HG02610 (cell line): ENCODE measurements around the gene ATP4B.

Experiments used
- ATAC-seq: cut with Tn5 transposase; IDR thresholded peaks from one replicate; pipeline ENCODE4 v1.9.1; 2021; ENCODE audit warnings: mild to moderate bottlenecking, moderate library complexity; ENCODE audit not compliant: unreplicated experiment

The ATP4B gene

DNA sequence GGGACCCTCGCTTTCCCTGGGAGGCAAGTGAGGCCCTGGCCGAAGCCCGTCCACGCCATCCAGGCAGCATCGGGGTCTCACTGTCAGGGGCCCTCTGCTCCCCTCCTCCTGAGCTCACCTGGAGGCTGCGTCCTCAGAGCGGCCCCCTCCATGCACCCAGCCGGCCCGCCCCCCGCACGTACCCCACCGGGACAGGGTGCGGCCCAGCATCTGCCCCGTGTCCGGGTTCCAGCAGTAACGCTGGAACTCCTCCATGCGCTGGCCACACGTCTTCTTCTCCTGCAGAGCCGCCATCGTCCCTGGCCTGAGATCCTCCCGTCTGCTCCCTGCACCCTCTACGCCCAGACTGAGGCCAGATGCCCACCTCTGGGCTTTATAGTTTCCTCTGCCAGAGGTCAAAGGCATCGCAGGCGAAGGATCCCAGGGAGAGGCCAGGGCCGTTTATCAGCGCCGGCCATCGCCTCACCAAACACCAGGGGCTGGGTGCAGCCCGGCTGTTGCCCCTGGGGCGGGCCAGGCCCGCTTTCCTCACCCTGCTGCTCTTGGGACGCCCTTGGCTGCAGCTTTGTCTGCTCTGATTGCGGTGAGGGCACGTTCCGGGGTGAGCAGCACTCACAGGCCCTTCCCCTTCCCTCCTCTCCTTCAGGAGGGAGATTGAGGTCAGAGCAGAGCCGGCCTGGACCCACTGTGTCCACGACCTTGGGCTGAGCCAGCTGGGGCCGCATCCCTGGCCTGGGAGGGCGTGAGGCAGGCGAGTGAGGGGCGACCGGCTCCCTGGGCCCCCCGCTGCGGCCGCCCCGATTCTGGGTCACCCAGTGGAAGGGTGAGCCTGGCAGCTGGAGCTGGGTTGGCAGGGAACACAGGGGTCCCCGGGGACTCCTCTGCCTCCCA, at the start of gene ATP4B:
ATP4B (minus strand) TSS at position 348 of the 891 bp plus-strand sequence; CDS start at position 294, 54 bp downstream.
- no peak for ATAC-seq

DNA sequence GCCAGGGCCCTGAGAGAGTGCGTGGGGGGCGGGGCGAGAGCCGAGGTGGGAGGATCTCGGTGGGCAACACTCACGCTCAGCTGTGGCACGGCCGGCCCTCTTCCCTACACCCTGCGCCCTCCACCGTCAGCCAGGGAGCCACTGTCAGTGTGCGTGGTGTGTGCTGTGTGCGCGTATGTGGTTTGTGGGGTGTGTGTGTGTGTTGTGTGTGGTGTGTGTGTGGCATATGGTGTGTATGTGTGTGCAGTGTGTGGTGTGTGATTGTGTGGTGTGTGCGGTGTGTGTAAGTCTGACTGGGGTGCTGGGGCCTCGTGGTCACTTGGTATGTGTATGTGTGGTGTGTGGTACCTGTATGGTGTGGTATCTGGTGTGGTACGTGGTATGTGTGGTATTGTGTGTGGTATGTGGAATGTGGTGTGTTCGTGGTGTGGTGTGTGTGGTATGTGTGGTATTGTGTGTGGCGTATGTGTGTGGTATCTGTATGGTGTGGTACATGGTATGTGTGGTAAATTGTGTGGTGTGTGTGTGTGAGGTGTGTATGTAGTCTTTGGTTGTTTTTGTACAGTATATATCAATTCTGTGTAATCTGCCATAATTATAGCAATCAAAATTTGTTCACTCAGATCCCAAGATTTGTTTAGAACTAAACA, 14.1 kb upstream of the ATP4B start:
- ATAC-seq: no peak

DNA sequence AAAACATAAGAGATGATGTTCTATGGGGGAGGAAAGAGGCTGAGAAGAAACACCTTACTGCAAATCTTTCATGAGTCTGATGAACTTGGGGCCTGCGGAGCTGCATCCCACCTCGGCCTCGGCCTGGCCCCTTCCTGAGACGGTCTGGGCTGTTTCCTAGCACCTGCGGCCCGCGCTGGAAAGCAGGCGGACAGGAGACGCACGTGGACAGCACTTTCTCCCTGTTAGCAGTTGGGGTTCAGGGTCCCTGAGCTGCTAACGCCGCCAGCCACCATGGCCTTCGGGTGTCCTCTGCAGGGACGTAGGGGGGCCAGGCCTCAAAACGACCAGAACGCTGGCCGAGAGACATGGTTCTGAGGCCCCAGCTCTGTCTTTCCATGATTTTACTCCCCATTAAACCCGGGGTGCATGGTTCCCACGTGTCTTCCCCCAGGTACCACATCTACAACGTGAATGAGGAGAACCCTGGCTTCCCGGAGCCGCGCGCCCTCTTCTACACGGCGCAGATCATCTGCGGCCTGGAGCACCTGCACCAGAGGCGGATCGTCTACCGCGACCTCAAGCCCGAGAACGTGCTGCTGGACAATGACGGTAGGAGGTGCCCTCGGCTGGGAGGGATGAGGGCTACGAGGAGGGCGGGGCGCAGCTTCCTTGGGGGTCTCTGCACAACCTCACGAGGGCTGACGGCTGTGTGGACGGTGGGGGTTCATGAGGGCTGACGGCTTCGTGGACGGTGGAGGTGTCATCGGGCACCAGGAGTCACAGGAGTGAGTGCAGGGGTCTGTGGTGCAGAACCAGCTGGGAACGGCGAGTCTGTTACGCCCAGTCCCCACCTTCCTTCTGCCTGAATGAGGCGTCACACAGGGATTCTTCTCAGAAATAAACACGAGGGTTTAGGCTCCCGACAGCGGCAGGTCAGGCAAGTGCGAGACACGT, 13.3 kb upstream of the ATP4B start:
- ATAC-seq: no peak

DNA sequence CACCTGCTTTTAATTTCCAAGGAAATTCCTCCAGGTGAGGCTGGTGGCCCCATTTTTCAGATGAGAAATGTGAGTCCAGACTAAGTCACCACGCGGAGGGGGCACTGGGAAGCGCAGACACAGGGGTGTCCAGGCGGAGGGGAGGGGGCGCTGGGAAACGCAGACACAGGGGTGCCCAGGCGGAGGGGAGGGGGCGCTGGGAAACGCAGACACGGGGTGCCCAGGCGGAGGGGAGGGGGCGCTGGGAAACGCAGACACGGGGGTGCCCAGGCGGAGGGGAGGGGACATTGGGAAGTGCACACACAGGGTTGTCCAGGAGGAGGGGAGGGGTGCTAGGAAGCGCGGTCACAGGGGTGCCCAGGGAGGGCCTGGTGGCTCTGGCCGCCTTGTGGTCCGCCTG, 12.5 kb upstream of the ATP4B start:
- ATAC-seq: no peak

DNA sequence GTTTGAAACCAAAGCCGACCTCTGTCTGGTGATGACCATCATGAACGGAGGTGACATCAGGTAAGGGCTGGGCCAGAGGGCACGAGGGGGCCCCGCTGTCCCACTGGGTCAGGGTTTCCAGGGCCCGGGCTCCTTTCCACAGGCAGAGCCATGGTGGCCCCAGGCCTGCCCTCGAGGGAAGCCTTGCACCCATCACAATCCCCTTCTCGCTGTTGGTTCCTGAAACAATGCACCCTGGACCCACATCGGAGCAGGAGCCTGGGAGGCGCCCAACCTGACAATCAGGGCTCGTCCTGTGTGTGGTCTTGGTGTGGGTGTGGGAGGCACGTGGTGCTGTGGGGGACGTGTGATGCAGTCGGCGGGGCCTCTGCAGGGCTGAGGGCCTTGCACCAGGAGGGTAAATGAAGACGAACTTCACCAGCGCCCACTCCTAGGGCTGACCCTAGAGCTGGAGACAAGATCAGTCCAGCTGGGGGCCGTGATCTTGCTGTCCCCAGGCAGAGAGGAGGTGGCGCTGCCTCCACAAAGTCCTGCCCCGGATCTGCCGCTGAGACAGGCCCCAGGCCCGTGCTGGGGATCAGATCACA, 11.8 kb upstream of the ATP4B start:
- ATAC-seq: no peak

DNA sequence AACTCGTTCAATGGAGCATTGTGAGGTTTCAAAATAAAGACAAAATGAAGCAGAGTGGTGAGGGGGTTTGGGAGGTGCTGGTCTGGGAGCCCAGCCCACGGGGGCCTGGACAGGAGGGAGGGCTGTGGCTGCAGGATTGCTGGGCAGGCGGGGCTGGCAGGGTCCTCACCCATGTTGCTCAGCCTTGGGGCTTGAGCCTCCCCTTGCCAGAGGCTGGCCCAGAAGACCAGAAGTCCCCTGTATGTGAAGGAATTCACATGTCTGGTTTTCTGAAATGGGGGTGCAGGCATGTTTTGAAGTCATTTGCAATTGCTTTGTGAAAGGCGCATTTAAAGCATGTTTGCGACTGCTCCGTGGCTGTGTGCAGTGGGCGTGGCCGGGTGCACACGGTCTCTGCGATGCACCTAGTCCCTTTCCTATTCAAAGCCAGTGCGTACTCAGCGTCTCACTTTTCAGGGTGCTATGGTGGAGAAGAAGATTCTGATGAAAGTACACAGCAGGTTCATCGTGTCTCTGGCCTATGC, 11.3 kb upstream of the ATP4B start:
- no peak for ATAC-seq

DNA sequence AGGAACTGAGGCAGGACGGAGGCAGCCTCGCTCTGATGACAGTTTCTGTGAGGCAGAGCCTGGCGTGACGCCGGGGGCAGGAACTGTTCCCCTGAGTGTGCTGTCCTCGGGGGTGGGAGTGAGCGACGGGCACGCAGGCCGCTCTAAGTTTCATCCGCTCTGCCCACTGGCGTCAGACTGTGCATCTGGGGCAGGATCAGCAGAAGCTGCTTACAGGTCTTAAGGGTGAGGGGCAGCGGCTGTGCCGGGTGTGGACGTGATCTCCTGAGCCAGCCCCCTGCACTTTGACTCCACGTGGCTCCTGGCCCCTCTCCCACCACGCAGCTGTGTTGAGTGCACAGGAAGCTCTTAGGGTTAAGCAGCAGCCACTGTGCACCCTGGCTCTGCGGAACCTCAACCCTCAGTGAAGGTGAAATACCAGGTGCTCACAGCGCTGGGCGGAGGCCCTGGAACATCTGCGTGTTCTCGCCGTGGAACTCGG, 10.5 kb upstream of the ATP4B start:
- no peak for ATAC-seq

DNA sequence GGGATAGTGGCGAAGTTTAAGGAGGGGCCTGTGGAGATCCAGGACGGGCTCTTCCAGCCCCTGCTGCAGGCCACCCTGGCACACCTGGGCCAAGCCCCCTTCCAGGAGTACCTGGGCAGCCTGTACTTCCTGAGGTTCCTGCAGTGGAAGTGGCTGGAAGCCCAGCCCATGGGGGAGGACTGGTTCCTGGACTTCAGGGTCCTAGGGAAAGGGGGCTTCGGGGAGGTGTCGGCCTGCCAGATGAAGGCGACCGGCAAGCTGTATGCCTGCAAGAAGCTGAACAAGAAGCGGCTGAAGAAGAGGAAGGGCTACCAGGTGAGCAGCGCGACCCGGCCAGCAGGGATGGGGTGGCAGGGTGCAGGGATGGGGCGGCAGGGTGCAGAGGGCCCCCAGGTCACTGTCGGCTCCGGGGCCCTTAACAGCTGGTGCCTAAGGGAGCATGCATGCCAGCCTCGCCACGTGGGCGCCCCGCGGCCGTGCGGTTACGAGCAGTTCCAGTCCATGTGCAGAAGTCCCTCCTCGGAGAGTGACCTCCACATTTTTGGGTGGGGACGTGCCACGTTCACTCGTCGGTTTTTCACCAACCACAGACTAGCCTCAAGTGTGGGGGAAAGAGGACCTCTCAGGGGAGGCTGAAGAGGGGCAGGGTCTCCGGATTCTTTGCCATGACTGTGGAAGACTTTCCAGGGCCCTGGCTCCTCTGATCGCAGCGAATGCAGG, 9.9 kb upstream of the ATP4B start:
- no peak for ATAC-seq

DNA sequence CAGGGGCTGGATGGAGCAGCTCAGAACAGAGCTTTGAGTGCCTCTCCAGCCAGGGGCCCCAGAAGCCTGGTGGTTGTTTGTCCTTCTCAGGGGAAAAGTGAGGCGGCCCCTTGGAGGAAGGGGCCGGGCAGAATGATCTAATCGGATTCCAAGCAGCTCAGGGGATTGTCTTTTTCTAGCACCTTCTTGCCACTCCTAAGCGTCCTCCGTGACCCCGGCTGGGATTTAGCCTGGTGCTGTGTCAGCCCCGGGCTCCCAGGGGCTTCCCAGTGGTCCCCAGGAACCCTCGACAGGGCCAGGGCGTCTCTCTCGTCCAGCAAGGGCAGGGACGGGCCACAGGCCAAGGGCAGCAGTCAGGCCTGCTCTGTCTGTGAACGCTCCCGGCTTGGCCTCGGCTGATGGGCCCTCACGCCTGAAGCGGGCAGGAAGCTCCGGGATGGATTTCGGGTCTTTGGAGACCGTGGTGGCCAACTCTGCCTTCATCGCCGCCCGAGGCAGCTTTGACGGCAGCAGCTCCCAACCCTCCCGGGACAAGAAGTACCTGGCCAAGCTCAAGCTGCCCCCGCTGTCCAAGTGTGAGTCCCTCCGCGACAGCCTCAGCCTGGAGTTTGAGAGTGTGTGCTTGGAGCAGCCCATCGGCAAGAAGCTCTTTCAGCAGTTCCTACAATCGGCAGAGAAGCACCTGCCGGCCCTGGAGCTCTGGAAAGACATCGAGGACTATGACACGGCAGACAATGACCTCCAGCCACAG, 9.1 kb upstream of the ATP4B start, which contains the start of gene GRK1:
GRK1 (plus strand) TSS at position 269 of the 751 bp plus-strand sequence; CDS start at position 437, 168 bp downstream.
- ATAC-seq: no peak

DNA sequence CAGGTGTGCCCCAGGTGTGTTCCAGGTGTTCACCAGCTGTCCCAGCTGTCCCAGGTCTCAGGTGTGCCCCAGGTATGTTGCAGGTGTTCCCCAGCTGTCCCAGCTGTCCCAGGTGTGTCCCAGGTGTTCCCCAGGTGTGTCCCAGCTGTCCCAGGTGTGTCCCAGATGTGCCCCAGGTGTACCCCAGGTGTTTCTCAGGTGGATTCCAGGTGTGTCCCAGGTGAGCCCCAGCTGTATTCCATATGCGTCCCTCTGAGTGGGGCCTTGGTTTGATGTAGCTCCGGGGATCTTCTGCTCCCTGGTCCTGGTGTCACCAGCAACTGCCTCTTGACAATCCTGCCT, 8.3 kb upstream of the ATP4B start:
- no peak for ATAC-seq

DNA sequence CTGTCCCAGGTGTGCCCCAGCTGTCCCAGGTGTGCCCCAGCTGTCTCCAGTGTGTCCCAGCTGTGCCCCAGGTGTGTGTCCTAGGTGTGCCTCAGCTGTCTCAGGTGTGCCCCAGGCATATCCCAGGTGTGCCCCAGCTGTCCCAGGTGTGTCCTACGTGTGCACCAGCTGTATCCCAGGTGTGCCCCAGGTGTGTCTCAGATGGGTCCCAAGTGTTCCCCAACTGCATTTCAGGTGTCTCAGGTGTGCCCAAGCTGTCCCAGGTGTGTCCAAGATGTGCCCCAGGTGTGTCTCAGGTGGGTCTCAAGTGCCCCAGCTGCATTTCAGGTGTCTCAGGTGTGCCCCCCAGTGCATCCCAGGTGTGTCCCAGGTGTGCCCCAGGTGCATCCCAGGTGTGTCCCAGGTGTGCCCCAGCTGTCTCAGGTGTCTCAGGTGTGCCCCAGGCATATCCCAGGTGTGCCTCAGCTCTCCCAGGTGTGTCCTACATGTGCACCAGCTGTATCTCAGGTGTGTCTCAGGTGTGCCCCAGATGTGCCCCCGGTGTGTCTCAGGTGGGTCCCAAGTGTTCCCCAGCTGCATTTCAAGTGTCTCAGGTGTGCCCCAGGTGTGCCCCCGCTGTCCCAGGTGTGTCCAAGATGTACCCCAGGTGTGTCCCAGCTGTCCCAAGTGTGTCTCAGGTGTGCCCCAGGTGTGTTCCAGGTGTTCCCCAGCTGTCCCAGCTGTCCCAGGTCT, 7.8 kb upstream of the ATP4B start:
- no peak for ATAC-seq

DNA sequence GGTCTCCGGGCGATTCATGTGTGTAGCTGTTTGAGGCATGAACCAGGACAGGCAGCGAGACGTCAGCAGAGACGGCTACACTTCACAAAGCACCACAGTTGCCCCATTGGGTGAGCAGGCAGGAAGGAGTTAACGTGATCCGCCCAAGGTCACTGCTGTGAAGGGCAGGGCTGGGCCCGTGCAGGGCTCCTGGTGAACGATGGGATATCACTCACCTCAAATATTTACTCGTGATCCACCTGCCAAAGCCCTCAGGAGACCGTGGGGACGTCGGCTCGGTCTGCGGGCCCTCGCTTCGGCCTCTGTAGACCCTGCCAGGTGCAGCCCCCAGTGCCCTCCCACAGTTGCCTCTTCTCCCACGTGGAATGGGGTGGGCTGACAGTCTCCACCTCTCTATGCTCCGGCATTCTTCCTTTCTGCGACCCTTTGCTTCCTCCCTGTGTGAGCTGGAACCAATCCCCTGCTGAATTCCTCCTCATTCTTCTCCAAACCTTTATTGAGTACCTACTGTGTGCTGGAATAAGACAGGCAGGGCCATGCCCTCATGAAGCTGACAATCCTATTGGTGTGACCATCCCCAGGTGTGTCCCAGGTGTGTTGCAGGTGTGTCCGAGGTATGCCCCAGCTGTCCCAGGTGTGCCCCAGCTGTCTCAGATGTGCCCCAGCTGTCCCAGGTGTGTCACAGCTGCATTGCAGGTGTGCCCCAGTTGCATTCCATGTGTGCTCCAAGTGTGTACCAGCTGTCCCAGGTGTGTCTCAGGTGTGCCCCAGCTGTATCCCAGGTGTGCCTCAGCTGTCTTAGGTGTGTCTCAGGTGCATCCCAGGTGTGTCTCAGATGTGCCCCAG, 7.0 kb upstream of the ATP4B start:
- ATAC-seq: no peak

DNA sequence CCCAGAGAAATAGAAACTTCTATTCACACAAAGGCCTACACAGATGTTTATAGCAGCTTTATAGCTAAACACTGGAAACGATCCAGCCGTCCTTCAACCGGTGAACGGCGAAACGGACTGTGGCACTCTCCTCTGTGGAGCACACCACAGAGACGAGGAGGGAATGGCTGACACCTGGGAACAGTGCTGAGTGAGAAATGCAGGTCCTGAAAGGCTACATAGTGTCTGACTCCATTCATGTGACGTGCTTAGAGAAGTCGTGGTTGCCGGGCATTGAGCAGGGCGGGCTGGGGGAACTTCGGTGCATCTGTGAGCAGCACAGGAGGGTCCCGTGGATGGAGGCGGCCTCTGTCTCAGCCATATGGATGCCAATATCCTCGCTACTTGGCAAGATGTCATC, 5.9 kb upstream of the ATP4B start:
- ATAC-seq: no peak

DNA sequence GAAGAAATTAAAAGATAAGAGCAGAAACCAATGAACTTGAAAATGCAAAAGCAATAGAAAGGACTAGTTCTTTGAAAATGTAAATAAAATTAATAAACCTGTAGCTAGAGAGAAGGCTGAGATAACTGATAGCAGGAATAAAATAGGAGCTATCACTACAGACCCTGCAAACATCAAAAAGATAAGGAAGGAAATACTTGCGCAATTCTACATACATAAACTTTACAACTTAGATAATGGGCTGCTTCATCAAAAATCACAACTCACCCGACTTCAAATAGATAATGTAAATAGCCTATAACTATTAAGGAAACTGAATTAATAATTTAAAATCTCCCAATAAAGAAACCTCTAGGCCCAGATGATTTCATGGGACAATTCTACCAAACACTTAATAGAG, 3.5 kb upstream of the ATP4B start:
- ATAC-seq: no peak

DNA sequence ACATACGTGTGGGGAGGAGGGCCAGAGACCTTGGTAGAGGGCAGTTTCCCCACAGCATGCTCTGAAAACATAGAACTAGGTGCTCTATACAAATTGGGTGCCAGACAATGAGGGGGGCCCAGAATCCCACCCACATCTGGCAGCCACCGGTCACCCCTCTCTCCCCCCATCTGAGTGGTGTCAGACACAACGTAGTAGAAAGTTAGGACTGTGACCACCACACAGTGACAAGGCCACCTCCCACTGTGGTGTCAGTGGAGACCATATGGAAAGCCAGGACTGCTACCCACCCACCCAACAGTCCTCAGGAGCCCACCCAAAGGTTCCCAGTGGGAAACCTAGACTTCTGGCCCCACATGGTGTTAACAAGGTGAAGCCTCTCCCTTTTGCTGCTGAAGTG, 2.1 kb upstream of the ATP4B start:
- ATAC-seq: no peak

DNA sequence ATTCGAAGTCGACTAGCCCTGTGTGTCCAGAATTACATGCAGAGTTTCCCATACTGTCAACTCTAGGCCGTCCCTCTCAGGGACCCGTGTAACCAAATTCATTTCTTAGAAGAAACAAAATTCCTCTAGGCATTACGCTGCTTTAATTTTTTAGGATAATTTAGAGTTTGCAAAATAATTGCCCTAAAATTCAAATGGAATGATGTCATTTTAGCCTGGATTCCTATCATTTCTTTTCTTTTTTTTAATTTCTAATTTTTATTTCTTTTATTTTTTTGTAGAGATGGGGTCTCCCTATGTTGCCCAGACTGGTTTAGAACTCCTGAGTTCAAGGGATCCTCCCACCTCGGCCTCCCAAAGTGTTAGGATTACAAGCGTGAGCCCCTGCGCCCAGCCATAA, 1.3 kb upstream of the ATP4B start:
- no peak for ATAC-seq

DNA sequence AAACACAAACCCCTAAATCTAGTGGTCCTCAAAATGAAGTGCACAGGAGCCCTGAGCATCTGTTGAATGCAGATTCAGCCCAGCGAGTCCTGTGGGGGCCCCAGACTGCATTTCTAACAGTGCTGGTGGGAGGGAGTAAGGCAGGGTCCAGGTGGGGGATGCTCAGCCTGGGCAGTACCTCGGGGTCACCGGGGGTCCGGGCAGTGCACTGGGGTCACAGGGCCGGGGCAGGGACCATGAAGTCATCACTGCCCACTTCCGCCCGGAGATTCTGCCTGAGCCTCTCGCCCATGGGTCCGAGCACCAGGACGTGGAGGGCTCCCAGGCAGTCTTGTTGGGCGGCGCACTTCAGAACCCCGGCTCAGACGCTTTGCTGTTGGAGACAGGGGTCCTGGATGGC, 838 bp upstream of the ATP4B start:
- ATAC-seq: no peak
